Tibial nerve (tissue), 4 donors: ENCODE measurements around the gene YDJC. TPM values are rescaled to one million over a fixed set of nuclear protein-coding genes. Genes with fewer than 3 reads are reported as not detected.

Experiments used
- DNase-seq, 2 donors: peaks; one replicate each; pipeline ENCODE4 v3.0.0-alpha.2; 2019; ENCODE audit warnings: low spot score in 2 of 2
- H3K27ac ChIP-seq, 4 donors: fragments of 200-600 bp; sonication (generic) in 3 of 4; one replicate each; pipeline ENCODE4 v1.5.1; 2017 to 2019; ENCODE audit warnings: mild to moderate bottlenecking in 1 of 4
- H3K27me3 ChIP-seq, 2 donors: fragments of 200-600 bp; sonication (generic) in 1 of 2; one replicate each; pipeline versions ENCODE4 v1.5.1 to v1.6.0; 2017 to 2019
- H3K36me3 ChIP-seq, 3 donors: fragments of 200-600 bp; sonication (generic); one replicate each; pipeline ENCODE4 v1.5.1; 2018 to 2019
- H3K4me1 ChIP-seq, 4 donors: fragments of 200-600 bp; sonication (generic) in 3 of 4; one replicate each; pipeline ENCODE4 v1.5.1; 2017 to 2019
- H3K4me3 ChIP-seq, 4 donors: fragments of 200-600 bp; sonication (generic) in 3 of 4; one replicate each; pipeline ENCODE4 v1.5.1; 2017 to 2019; ENCODE audit warnings: mild to moderate bottlenecking in 1 of 4, moderate library complexity in 1 of 4
- H3K9me3 ChIP-seq, 4 donors: fragments of 200-600 bp; sonication (generic) in 3 of 4; one replicate each; pipeline ENCODE4 v1.5.1; 2017 to 2019
- EP300 ChIP-seq, 2 donors: sonication (generic); formaldehyde crosslinking; IDR thresholded peaks; one replicate each; pipeline ENCODE4 v1.6.1; 2017; ENCODE audit warnings: antibody characterized with exemption in 2 of 2, mild to moderate bottlenecking in 1 of 2
- POLR2A ChIP-seq, 2 donors: fragments of 450-650 bp; IDR thresholded peaks; one replicate each; pipeline ENCODE4 v1.6.1; 2017; ENCODE audit warnings: antibody characterized with exemption in 2 of 2, mild to moderate bottlenecking in 2 of 2, moderate library complexity in 2 of 2
- WGBS, 2 donors: methylation state at CpG; one replicate each; pipeline ENCODE4 v1.1.5; 2018; 5-methylcytosine and 5-hydroxymethylcytosine counted together
- total RNA-seq, 4 donors: library from RNA; depleted of rRNA; stranded (reverse); fragments of >200 nt; gene quantifications; one replicate each; pipeline ENCODE4 v1.1.0, GENCODE V29; 2016
- TF ChIP-seq, protein P1 (sequence below), 5 experiments: fragments of 200-600 bp in 3 of 5; fragments of 450-650 bp in 2 of 5; sonication (generic) in 3 of 5; IDR thresholded peaks; one replicate each; pipeline ENCODE4 v1.5.1; 2016 to 2019; ENCODE audit warnings: antibody characterized with exemption in 5 of 5, mild to moderate bottlenecking in 3 of 5, moderate library complexity in 2 of 5

YDJC gene
- total RNA-seq, 4 donors from 2014 or later, result 28.0 to 61.2 (median 36.0) TPM

DNA sequence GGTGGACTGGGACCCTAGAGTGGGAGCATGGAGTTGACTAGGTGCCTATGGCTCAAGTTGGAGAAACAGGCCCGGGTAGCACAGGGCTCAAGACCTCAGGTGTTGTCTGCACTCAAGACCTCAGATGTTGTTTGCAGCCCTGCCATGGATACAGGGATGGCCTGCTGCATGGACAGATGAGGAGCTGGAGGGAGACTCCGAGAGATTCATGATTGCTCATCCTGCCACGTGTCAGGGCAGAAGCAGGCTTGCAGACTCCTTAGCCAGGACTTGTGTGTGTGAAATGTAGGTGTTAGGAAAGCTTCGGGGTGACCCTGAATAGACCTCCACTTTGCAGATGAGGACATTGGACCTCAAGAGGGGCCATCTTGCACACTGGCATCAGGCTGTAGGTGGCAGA is 3.7 kb upstream of the YDJC start:
- no peaks in the 10 kb centered on the region for H3K27me3 ChIP-seq
- H3K36me3 ChIP-seq, result peaks cover 0 to 7% (median 0%) of the 10 kb centered on the region in 3 donors
- WGBS, 2 donors, result 91 to 93% methylated on average over 4 of the region's 4 CpGs
- no peak overlapping the region for H3K4me3 ChIP-seq
- TF ChIP-seq POLR2A (IDR thresholded peaks at IDR 0.05), result no peak
- no peak for DNase-seq
- no peak overlapping the region for H3K27ac ChIP-seq
- no peaks in the 10 kb centered on the region for H3K9me3 ChIP-seq
- H3K4me1 ChIP-seq, result peaks cover 0 to 14% (median 4%) of the 10 kb centered on the region in 4 donors

DNA sequence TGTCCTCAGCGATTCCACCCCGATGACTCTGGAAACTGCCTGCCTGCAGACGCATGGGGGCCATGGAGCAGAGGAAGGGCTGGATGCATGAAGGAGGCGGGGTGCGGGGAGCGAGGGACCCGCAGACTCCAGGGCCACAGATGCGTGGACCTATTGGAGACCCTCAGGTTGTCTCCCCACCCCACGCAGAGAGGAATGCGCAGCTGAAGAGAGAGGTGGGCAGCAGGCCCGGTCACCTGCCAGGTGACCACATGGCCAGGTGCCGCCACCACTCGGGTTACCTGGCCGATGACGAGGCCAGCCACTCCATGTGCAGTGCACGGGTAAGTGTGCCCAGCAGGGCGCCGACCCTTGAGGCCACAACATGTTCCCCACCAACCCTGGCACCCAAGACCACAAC is 3.1 kb upstream of the YDJC start:
- WGBS, 2 donors, result 96 to 100% methylated on average over 14 to 17 of the region's 18 CpGs
- TF ChIP-seq POLR2A (IDR thresholded peaks at IDR 0.05), result no peak
- TF ChIP-seq, protein P1, sequence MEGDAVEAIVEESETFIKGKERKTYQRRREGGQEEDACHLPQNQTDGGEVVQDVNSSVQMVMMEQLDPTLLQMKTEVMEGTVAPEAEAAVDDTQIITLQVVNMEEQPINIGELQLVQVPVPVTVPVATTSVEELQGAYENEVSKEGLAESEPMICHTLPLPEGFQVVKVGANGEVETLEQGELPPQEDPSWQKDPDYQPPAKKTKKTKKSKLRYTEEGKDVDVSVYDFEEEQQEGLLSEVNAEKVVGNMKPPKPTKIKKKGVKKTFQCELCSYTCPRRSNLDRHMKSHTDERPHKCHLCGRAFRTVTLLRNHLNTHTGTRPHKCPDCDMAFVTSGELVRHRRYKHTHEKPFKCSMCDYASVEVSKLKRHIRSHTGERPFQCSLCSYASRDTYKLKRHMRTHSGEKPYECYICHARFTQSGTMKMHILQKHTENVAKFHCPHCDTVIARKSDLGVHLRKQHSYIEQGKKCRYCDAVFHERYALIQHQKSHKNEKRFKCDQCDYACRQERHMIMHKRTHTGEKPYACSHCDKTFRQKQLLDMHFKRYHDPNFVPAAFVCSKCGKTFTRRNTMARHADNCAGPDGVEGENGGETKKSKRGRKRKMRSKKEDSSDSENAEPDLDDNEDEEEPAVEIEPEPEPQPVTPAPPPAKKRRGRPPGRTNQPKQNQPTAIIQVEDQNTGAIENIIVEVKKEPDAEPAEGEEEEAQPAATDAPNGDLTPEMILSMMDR (IDR thresholded peaks at IDR 0.05), result no peak
- no peak for TF ChIP-seq EP300 (IDR thresholded peaks at IDR 0.05)

DNA sequence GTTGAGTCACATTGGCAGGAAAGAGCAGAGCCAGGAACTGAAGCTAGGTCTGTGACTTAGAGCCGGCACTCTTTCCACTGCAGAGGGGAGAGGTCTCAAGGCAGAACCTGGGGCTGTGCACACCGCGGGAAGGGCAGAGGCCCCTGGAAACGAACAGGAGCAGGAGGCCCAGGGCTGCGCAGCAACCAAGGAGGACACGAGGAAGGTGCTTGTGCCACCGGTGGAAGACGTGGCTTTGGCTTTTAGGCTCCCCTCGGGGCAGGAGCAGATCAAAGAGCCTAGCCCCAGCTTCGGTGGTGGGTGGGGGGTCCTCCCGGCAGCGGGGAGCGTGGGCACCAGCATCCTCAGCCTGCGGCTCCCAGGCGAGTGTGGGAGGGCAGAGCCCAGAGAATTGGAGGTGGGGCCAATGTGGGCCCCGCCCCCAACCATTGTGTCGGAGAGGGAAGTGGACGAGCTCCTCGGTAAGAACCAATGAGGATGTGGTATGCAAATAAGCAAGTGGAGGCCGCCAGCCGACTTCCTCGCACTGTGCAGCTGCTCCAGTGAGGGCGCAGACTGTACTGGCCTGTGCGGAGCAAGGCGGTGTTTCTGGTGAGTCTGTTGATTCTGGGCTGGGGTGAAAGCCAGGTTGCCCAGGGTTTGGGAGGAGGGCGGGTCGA is 2.5 kb upstream of the YDJC start, which contains the start of gene CCDC116:
TSS of gene CCDC116 (plus strand) at position 524 of the 659 bp plus-strand sequence. CDS start 422 bp downstream, outside the sequence.
- Histone ChIP-seq H3K9me3 (no peaks in the 10 kb centered on the region), H3K4me3 (no peak within 1 kb of the TSS), H3K27ac (no peak within 1 kb of the TSS), H3K27me3 (no peaks in the 10 kb centered on the region), H3K36me3 (peaks cover 0 to 10% (median 0%) of the 10 kb centered on the region in 3 donors), H3K4me1 (peaks cover 0 to 26% (median 6%) of the 10 kb centered on the region in 4 donors)
- DNase-seq, result no peak
- TF ChIP-seq EP300 (IDR thresholded peaks at IDR 0.05), result no peak
- no peak for TF ChIP-seq POLR2A (IDR thresholded peaks at IDR 0.05)
- TF ChIP-seq, protein P1 (IDR thresholded peaks at IDR 0.05), result no peak
- 81 to 85% methylated on average over 27 of the region's 27 CpGs for WGBS, 2 donors

More for the DNA sequence above, 3.1 kb upstream of the YDJC start:
- Histone ChIP-seq H3K27ac (no peak overlapping the region), H3K4me1 (peaks cover 0 to 20% (median 6%) of the 10 kb centered on the region in 4 donors), H3K4me3 (no peak overlapping the region), H3K9me3 (no peaks in the 10 kb centered on the region), H3K27me3 (no peaks in the 10 kb centered on the region), H3K36me3 (peaks cover 0 to 10% (median 0%) of the 10 kb centered on the region in 3 donors)
- no peak for DNase-seq

DNA sequence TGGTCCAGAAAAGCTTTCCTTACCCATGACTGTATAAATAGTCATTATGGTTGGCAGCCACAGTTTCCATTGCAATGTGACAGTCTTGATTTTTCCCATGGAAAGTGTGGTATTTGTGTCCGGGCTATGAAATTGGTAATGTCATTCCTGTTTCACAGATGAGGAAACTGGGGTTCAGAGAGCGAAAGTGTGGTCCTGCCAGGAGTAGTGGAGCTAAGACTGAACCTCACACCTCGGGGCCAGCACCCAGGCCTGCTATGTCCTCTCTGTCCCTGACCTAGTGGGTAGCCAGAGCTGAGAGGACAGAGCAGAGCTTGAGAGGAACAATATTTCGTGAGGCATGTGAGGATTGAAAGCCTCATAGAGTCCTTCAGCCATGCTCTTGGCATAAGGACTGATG is 1.2 kb upstream of the YDJC start:
- no peak overlapping the region for H3K4me3 ChIP-seq
- peaks cover 0 to 39% (median 6%) of the 10 kb centered on the region in 4 donors for H3K4me1 ChIP-seq
- TF ChIP-seq EP300 (IDR thresholded peaks at IDR 0.05), result no peak
- TF ChIP-seq, protein P1 (IDR thresholded peaks at IDR 0.05), result no peak
- no peak for TF ChIP-seq POLR2A (IDR thresholded peaks at IDR 0.05)
- H3K27ac ChIP-seq, result no peak overlapping the region
- 95 to 96% methylated on average over 4 of the region's 4 CpGs for WGBS, 2 donors
- DNase-seq, result no peak
- peaks cover 0 to 3% (median 0%) of the 10 kb centered on the region in 3 donors for H3K36me3 ChIP-seq
- H3K9me3 ChIP-seq, result no peaks in the 10 kb centered on the region
- H3K27me3 ChIP-seq, result no peaks in the 10 kb centered on the region

DNA sequence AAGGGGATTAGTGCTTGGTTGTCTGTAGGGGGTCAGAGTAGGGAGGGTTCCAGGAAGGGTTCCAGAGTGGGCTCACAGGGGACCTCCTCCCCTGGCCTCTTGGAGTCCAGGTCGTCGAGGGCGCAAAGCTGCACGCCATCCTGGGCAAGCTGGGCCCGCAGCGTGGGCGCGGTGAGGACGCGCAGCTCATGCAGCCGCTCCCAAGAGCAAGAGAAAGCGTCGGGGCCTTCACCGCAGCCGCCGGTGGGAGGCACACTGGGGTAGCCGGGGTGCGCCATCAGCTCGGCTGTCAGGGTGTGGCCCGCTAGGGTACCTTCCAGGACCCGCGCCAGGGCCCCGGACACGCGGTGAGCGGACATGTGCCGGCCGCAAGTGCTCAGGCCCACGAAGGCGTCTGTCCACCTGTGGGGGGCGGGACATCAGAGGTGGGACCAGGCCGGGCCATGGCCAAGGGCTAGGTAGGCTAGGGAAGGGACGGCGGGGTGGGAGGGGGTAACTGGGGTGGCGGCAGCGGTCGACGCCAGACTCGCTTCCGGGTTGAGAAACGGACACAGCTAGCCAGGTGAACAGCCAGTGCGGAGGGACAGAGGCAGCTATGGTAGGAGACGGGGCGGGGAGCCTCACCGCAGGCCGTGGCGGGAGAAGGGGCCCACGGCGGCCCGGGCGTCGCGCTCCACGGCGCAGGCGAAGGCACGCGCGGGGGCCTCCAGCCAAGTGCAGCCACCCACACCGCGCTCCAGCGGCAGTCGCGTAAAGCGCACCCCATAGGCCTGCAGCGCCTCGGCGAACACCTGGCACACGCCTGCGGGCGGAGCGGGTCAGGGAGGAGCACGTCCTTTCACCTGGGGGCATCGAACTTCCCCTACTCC is 1.2 kb downstream of the YDJC start:
- WGBS, 2 donors, result 86% methylated on average over 50 to 62 of the region's 74 CpGs
- DNase-seq, result no peak

More for the DNA sequence above, 1.2 kb downstream of the YDJC start:
- Histone ChIP-seq H3K27ac (peak overlapping the region in 3 of 4 donors; percentile 41 to 87 (median 86)), H3K27me3 (no peaks in the 10 kb centered on the region), H3K36me3 (peaks cover 0 to 6% (median 0%) of the 10 kb centered on the region in 3 donors), H3K9me3 (no peaks in the 10 kb centered on the region), H3K4me3 (peak overlapping the region; percentile 60 to 96 (median 94)), H3K4me1 (peaks cover 0 to 61% (median 21%) of the 10 kb centered on the region in 4 donors)
- TF ChIP-seq, protein P1 (IDR thresholded peaks at IDR 0.05), result no peak
- TF ChIP-seq POLR2A (IDR thresholded peaks at IDR 0.05), result no peak
- TF ChIP-seq EP300 (IDR thresholded peaks at IDR 0.05), result no peak
